DMS 273 treated with DMSO at 0.1 percent for 48 hours (cell line): ENCODE data around the gene LEO1.

Experiments used
- DNase-seq: peaks from one replicate; lab custom pipeline; 2025; lab: John Stamatoyannopoulos, UW

Gene LEO1

DNA sequence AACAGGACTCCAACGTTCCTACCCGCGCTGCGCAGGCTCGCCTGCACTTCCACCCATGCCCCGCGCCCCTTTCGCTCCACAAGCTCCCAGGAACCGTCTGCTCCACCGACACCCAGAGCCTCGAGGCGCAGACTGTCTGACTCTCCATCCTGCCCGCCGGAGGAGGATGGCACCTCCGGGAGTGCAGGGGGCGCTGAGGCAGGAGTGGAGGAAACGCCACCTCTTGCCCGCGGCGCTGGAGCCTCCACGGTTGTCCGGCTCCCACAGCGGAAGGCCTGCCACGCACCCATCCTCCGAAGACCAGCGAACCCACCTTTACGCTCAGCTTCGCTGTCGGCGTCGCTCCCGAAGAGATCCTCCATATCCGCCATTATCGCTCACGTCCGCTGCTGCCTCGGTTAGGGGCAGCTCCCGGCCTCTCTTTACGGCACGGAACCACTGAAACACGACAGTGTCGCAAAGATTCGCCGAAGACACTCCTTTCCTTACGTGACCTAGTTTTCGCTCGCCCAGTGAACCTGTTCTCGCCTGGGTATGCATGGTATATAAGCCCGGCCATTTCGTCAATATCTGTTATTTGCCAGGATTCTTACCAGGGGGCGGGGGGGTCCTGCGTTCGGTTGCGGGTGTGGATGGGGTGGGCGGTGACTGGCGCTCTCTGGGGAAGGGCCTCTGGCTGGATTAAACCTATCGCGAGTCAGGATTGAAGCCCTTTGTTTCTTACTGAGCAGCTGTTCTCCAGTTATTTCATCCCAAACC, at the start of gene LEO1:
Gene LEO1, minus strand, starts transcription at position 404 of the 759 bp plus-strand sequence. Its CDS starts 33 bp downstream, at position 371.
- DNase-seq: peak; percentile 80

DNA sequence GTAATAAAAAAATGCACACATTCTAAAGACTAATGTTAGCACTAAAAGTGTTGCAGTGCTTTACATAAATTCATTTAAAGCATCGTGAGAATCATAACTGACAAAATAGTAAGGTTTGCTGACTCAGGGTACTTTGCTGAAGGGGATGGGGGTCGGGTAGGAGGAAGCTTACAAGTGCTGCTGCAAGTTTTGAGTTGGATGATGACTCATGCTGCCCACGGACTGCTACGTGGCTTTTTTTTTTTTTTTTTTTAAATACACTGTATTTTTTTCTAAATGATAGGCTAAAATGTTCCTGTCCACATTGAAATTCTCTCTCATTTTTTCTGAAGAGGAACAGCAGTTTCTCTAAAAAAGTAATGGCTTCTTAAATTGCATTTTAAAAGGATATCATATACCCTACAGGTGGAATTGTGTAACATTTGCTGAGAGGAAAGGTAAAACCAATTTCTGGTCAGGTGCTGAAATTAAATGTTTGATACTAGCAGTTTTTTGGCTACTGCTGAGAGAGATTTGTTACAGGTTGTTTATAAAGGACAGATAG, 49.6 kb upstream of the LEO1 start:
- peak; percentile 25 for DNase-seq

DNA sequence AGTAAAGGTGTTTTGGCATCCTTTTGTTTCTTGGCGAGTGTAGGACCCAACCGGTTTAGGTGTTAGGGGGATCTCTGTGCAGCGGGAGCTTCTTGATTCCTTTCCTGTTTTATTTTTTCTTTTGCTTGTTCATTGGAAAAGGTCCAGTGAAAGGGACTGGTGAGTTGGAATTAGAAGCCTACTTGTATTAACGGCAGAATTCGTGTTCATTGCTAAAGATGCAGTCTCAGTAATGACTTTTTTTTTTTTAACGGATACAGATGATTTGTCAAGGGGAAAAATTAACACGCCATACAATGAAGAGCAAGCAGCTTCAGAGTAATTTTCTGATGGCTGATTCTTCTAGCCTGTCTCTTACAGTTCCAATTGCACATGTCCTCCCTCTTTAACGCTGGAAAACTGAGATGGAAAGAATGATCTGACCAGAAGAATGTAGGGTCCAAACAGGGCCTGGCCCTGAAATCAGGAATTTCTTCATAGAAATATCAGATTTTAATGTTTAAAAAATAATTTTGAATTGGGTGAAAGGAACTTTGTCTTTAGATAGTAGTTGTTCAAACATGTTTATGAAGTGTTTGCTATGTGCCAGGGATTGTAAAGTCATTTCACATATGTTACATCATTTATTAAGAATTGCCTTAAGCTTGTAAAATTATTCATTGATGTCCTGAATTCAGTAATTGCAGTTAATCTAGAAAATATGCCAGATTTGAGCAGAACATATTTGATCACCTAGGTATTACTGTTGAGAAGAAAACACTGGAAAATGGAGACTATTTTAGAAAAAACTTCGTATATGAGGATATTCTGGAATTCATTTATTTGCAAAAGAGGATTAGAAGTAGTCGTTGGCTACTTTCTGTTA, 48.9 kb upstream of the LEO1 start:
- no peak for DNase-seq

DNA sequence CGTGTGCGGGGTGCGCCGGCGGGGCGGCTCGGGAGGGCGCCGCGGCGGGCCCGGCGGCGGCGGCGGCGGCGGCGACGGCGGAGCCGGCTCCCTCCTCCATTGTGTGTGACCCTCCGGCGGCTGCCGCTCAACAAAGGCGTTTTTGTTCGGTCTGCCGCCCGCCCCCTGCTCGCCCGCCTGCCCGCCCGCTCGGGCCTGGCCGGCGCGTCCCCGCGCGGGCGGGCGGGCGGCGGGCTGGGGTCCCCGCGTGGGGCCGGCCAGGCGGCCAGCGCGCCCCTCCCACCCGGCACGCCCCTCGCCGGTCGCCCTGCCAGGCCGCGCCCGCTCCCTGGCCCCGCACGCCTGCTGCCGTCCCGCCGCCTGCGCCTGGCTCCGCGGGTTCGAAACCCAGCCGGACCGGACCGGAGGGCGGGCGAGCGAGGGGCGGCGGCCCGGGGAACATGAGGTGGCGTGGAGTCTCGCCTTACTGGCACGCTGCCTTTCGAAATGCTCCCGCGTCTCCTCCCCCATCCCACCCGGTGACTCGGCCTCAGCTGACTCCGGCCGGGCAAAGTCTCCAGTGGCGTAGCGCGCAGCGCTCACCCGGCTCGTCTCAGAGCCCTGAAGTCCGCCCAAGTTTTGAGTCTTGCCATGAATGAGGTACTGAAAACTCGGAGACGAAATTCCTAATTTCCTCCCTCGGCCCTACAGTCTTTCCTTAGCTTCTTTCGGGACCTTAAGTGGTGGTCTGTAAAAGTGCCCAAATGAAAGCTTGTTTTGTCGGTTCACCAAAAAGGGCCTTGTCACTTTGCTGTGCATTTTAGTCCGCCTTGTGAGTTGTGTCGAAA, 48.0 kb upstream of the LEO1 start:
- DNase-seq: no peak

DNA sequence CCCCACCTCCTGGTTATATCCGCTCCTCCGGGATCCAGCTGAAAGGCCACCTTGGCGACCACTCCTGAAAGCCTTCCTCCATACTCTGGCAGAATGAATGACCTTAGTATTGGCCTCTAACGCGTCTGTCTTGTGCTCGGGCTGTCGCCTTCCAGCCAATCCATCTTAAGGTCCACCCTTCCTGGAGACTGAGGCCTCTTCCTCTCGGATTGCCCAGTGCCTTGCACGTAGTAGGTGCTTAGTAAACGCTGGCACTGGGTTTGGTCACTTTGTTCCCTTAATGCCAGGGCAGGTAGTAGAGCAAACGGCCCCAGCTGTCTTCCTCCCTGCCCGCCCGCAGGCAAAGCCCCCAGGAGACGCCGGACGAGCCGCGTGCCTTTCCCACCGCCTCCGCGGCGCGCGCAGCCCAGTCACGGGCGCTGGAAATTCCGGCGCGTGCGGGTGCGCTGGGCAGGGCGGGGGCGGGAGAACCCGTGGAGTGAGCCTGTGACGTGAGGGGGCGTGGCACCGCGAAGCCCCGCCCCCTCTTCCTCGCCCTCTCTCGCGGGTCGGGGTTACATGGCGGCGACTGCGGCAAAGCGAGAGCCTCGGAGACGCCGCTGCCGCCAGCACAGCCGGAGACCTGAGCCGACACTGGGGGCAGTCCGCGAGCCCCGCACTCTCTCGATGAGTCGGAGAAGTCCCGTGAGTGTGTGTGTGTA, 47.3 kb upstream of the LEO1 start, which contains the start of gene MAPK6:
Gene MAPK6, plus strand, starts transcription at position 527 of the 701 bp plus-strand sequence. CDS start 27,242 bp downstream, outside the sequence.
- peak; percentile 46 for DNase-seq

DNA sequence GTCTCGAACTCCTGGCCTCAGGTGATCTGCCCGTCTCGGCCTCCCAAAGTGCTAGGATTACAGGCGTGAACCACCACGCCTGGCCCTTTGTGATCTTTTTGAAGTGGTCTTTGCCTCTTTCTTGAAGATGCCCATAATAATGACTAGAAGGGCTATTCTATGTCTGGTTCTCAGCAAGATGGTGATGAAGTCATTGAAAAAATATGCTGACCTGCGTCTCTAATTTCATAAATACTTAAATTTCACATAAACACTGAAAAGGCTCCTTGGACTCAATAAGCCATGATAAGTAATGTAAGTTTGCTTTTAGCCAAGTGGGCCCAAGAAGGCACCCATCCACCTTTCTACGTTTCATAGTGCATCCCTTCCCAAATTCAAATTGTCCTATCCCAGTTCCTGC, 46.7 kb upstream of the LEO1 start:
- DNase-seq: no peak

DNA sequence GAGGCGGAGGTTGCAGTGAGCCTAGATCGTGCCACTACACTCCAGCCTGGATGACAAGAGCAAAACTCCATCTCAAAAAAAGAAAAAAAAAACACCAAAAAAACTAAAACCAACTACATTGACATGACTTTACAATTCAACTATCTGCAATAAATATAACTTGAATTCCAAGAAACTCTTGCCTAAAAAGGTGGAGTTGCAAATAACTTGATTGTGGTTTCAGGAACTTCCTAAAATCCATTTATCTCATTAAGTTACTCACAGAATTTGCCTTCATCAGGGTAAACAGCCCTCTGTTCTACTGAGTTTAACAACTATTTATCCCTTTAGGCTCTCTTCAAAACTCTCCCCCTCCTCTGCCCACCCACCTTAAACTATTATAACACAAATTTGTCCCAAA, 44.7 kb upstream of the LEO1 start:
- no peak for DNase-seq

DNA sequence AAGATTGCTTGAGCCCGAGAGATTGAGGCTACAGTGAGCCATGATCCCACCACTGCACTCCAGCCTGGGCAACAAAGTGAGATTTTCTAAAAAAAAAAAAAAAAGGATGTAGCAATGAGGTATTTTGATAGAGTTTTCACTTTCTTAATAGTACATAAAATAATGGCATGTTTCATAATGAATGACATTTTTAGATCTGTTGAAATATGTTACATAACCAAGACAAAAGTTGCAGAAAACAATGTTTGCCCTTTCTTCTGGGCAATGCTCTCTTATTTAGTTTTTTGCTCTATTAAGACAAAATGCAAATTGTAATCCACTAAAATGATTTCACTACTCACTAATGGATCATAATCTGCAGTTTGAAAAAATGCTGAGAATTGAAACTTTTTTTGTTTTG, 43.0 kb upstream of the LEO1 start:
- DNase-seq: no peak

DNA sequence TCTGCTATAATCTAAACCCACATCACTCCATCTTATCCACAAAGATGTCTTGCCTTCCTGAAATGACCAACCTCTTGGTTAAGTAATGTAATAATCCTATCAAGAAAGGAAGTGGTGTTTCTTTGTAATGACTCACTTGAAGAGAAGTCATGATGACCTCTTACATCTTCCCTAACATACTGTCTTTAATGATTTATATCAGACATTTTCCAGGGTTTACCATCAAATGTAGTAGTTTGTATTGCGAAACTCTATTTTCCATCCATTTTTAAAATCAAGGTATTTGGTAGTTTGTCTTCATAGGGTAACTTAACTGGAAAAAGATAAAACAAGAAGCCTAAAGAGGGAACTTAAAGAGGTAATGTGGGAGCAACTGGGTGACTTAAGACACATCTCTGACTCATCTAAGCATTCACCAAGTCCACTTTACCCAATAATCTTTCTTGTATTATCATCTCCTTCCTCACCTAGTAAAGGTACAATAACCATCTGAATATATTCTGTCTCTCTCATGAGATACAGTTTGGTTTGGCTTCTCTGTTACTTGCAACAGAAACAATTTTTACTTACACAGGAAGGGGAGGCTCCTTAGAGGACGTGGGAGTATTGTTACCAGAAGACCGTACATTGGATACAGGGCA, 41.7 kb upstream of the LEO1 start:
- DNase-seq: no peak

DNA sequence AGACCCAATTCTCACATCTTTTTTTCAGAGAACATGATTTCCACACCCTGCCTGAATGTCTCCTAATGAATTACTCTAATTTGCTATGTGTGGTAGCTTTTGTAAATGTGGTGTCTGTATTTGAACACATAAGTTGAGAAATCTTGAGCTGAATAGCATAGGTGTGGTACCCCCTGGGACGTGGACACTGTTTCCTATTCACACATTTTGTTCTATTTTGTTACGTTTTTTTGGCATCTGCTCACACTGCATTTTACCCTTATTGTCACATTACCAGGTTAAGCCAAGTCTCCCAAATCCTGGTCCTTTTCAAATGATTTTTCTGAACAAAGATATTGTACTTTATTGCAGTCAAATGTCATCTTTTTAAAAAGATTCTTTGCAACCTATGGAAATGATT, 40.6 kb upstream of the LEO1 start:
- no peak for DNase-seq

DNA sequence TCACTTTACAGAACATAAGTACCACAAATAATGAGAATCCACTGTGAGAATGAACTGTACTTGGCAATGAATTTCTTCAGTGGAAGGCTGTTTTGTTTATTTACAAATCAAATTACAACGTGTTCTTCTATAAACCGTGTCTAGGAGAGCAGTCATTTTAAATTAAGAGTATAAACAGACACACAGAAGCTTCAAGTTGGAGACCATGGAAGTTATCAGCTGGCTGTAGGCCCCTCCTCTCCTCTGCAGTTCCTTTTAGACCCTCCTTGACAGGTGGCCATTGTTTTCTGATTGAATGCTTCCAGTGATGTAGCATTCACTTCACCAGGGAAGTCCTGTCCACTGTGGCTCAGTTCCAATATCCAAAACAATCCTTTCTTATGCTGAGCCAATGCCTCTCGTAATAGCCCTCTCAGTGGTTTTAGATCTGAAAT, 40.1 kb upstream of the LEO1 start:
- DNase-seq: no peak

DNA sequence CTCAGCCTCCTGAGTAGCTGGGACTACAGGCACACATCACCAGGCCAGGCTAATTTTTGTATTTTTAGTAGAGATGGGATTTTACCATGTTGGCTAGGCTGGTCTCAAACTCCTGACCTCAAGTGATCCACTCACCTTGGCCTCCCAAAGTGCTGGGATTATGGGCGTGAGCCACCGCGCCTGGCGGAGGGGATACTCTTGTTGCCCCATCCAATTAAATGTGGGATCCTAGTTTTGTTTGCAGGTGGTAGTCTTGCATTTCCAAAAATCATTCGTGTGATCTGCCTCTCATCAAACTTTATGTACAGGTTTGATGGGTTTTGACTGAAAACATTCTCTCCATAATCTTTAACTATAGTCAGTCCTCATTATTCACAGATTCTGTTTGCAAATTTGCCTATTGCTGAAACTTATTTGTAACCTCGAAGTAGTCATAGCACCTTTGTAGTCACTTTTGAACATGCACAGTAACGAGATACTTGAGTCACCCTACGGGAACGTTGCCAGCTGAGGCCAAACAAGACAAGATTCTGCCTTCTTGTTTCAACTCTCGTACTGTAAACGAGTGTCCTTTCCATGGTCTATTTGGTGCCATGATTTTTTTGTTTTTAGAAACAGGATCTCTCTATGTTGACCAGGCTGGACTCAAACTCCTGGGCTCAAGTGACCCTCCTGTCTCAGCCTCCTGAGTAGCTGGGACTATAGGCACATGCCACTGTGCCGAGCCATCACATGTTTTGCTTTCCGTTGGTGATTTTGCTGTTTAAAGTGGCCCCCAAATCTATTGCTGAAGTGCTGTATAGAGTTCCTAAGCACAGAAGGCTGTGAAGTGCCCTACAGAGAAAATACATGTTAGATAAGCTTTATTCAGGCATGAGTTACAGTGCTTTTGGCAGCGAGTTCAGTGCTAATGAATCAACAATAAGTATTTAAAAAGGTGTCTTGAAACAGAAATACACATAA, 39.3 kb upstream of the LEO1 start:
- no peak for DNase-seq

DNA sequence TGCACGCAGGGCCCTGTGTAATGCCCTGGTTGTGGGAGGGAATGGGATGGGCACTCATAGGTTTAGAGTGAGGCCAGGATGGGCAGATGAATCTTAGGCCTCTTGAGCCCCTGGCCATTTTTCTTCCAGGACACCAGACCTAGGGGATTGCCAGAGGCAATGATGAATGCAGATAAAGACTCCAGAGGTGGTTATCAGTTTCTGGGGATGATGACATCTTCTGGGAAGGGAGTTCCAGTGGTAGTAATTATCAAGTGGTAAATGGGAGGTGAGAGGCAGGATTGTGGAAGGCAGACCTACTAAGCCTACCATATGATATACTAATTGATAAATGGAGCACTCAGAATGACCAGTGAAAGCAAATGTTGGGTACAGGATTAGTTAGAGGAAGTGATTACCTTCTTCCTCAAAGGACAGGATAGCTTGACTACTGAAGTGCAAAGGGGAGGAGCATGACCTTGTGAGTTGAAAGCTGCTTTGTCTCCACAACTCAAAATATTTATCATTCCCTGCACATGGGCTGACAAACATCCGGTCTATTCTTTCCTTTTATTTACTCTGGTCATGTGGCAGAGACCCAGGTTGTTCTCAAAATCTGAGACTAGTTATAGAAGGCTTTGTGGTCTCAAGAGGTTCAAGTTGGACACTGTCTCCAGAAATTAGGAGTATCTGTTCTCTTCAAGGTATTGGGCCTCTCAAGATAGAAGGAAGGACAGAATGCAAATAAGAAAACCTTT, 37.3 kb upstream of the LEO1 start:
- DNase-seq: no peak

DNA sequence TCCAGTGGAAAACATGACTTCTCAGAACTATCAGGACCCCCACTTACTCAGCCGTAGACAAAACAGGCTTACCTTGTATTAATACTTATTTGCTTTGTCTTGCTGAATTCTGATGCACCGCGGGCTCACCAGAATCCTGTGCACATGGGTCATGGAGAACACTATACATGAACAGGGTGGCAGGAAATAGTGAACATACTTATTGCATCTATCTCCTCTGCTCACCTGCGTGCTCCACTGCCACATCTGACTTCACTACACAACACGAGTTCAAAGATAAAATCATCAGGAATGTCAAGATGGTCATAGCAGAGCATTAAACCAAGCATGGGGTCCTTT, 36.8 kb upstream of the LEO1 start:
- DNase-seq: no peak

DNA sequence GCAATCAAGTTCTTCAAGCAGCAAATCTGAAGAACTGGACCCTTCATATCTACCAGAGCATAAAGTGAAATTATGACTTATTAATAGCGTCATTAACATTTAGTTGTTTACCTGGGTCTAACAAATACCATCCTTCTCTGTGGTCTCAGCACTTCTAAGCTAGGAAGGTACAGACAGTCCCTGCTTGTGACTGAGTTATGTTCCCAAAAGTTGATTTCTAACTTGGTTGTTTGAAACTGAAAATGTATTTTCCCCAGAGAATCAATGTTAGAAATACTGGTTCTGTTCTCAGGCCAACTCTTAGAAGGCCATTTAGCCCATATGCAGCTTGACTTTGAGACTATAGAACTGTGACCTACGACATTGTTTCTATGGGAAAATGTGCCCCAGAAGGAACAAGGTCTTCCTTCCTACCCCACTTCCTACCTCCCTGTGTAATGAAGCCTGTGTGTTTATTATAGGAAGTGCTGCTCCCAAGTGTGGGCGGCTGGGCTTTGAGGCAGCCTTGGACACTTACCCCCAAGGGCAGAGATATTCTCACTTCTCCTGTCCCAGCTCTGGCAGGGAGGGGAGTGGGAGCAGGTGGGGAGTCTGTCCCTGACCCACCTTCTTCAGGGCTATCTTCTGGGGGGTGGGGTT, 35.2 kb upstream of the LEO1 start:
- no peak for DNase-seq

DNA sequence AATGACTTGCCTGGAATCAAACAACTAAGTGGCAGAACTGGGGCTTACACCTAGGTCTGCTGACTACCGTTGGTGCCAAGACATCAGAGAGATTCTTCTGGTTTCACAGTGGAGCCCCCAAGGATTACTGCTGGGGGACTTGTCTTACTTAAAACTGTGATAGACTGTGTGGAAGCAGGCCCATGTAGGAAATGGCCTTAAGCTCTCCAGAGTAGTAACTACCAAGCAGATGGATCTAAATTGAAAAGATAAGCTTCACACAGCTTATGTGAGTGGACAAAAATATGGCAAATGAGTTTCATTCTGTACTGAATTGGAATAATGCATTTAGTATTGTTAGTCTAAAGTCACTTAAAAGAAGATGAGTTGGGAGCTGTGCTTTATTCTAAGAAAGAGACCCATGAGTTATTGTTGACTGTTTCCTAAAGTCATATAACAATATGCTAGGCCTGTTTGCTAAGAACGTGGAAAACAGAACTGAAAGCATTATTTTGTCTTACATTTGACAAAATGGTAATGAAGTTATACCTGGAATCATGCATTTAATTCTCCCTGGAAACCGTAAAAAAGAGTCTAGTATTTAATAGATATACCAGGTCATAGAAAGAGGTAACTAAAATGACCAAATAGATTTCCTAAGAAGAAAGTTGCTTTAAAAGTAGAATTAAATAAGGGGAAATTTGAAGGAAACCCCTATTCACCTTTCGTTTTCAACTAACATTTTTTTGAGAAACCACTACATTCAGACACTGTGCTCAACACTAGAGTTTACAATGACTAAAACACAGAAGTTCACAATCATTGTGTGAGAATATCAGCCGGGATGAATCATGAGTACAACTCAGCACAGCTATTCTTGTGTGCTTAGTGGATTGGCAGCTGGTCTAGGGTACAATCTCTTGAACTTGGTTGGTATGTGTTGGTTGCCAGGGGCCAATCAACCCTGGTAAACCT, 34.4 kb upstream of the LEO1 start:
- no peak for DNase-seq

DNA sequence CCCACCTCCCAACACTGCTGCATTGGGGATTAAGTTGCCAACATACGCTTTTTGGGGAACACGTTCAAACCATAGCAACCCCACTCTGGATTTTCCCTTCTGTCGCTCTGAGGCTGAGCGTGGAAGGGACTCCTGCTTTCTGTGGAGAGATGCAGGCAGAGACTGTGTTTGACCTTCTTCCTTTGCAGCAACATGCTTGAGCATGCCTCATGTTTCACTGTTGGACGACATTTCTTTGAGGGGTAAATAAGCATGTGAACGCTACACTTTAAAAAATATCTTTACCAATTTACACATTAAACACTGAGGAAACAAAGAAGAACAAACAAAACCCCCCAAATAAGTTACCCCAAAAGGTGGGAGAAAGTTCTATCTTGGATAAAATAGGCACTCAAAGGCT, 33.2 kb upstream of the LEO1 start:
- DNase-seq: no peak
